Thyroid gland (tissue), 4 donors: ENCODE results near the gene KIF1C.

ENCODE experiments used
- CTCF ChIP-seq, 6 experiments: fragments of 200-600 bp in 3 of 6; fragments of 450-650 bp in 3 of 6; sonication (generic) in 3 of 6; IDR thresholded peaks; one replicate each; pipeline ENCODE4 v1.5.1; 2016 to 2019; ENCODE audit warnings: antibody characterized with exemption in 6 of 6, mild to moderate bottlenecking in 2 of 6, inconsistent platforms in 1 of 6, moderate library complexity in 1 of 6
- POLR2A ChIP-seq, 2 donors: fragments of 450-650 bp; IDR thresholded peaks; one replicate each; pipeline ENCODE4 v1.6.1; 2017; ENCODE audit warnings: antibody characterized with exemption in 2 of 2, mild to moderate bottlenecking in 2 of 2, moderate library complexity in 1 of 2

DNA sequence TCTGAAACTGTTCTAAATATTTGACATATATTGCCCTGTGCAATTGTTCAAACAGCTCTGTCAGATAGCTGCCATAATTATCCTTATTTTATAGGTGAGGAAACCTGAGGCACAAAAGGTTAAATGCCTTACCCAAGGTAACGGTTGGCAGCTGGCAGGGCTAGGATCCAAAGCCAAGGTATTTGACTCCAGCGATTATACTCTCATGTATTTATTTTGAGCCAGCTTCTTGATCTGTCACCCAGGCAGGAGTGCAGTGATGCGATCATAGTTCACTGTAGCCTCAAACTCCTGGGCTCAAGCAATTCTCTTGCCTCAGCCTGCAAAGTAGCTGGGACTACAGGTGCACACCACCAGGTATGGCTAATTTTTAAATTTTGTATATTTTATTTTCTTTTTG lies 39.6 kb upstream of the KIF1C start:
- TF ChIP-seq POLR2A (IDR thresholded peaks at IDR 0.05) (no peak), CTCF (IDR thresholded peaks at IDR 0.05) (no peak)
